Activated T-cell treated with anti-CD3 and anti-CD28 coated beads, Interleukin-2, amount 50 U/mL, for 48 hours (primary cell): ENCODE measurements around the gene NAP1L5.
A peak's percentile ranks its signal among the peaks of the same experiment; 100 is the strongest.

Experiments used
- DNase-seq, 2 experiments: peaks; one replicate each; pipeline ENCODE4 v3.0.0-alpha.2; 2020

The NAP1L5 gene

DNA sequence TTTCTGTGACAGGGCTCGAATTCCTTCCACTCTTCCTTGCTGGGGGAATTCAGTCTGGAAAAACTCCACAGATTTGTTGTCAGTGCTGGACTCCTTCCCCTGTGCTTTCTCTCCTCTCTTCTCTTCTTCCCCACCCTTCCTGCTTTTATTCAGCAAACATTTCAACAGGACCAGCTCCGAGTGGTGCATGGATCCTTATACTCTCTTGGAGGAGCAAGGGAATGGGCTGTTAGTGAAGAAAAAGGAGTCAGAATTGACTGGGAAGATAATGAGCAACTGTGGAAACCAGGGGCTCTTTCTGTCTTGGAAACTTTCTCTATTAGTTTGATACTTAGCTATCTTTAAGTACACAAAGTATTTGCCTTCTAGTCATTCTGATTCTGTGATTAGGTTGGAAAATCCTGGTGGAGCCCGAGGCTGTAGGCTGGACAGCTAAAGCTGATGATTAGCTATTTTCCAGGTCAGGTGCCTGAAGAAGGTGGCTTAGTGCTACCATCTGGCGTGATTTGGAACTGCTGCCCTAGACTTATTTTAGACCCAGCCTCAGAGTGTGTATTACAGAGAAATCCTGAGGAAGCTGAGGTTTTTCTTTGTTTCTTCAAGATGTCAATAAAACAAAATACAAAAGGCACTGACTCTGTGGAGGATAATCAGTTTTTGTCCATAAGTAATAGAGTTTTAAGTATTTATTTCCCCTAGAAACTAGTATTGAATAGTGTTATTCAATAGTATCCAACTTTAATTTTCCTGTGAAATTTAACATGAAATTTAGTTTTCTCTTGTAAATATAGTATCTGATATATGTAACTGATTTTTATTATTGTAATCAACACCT lies 38.4 kb downstream of the NAP1L5 start:
- DNase-seq, result peak in 1 of 2 experiments; percentile 41

GRCh38 chr4:88655226-88655625 lies 42.4 kb downstream of the NAP1L5 start:
- DNase-seq, result no peak

GRCh38 chr4:88653371-88653946 lies 44.2 kb downstream of the NAP1L5 start:
- DNase-seq, result no peak

DNA sequence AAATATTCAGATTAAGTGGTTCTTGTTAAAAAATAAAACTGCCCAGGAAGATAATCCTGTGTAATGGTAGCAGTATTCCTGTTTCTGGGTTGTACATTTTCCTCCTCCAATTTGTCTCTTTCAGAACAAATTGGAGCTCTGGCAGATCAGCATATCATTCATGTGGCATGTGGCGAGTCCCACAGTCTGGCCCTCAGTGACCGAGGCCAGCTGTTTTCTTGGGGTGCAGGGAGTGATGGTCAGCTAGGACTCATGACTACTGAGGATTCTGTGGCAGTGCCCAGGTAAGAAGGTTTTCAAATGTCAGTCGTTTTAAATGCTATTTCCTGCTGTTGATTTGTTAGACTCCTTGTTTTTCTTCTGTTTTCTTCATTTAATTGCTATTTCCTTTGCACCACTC lies 47.9 kb downstream of the NAP1L5 start:
- no peak for DNase-seq

DNA sequence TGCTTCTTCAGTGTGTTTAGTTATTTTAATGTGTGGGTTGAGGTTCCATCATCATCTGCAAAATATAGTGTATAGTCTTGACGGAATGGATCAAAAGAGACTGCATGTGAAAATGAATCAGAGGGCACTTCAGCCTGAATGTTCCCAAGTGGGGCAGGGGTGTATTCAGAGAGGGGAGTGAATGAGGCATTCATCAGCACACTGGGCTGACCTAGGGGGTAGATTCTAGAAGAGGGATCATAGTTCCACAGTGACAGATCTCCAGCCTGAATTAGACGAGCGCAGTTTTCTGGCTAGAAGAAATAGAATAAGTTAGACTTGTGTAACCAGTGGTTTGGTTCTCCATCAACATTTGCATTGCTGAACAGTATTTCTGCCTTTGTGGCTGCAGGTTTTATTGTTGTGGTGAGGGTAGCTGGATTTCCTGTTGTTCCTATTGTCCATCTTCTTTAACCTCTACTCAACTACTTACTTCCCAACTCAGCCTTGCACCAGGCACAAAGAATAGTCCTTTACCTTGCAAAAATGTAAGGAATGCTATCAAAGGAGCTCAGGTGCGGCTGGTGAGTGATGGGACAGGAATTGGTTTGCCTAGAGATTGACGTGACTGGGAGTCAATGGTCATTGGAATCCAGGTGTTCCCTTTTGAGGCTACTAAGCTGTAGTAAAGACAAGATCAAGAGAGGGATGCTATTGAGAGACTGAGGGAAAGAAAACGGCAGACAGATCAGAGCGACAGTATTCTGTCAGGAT lies 50.9 kb downstream of the NAP1L5 start:
- DNase-seq, result no peak

- no peak for DNase-seq
These were observed 51.6 kb downstream of the NAP1L5 start for GRCh38 chr4:88645994-88646393.
